Measurements from ENCODE around the gene PRDM16. TPM values are rescaled to one million over a fixed set of nuclear protein-coding genes. Genes with fewer than 3 reads are reported as not detected.

The PRDM16 gene
- total RNA-seq, 1 experiment from 2014 or later: 22.3 TPM

- ChIA-PET CTCF (no interaction called here), POLR2A (no interaction called here)
- no peaks in the 10 kb centered on the region for H3K4me1 ChIP-seq (ENCODE audit: control insufficient read depth, insufficient read depth, low read length)
- DNase-seq (ENCODE audit: low read depth, low spot score) (no peak), ATAC-seq (no peak)
- in situ Hi-C loops (cut with HindIII; ENCODE audit: low pct_unique_long_range_greater_than_20kb, low sequenced_read_pairs) (no loop called here), intact Hi-C loops (cut with micrococcal nuclease; ENCODE audit: unreplicated experiment) (no loop called here)
- no peaks in the 10 kb centered on the region for H3K27me3 ChIP-seq (ENCODE audit: control insufficient read depth, insufficient read depth, low read length)
- no peaks in the 10 kb centered on the region for H3K9me3 ChIP-seq (ENCODE audit: control insufficient read depth, insufficient read depth, low read depth, low read length)
- H3K27ac ChIP-seq (ENCODE audit: low read length): no peak overlapping the region
- no peaks in the 10 kb centered on the region for H3K36me3 ChIP-seq (ENCODE audit: control insufficient read depth, insufficient read depth, low read length)
- no TSS peak for BruUV-seq (replicated peaks)
- TF ChIP-seq, protein P1, sequence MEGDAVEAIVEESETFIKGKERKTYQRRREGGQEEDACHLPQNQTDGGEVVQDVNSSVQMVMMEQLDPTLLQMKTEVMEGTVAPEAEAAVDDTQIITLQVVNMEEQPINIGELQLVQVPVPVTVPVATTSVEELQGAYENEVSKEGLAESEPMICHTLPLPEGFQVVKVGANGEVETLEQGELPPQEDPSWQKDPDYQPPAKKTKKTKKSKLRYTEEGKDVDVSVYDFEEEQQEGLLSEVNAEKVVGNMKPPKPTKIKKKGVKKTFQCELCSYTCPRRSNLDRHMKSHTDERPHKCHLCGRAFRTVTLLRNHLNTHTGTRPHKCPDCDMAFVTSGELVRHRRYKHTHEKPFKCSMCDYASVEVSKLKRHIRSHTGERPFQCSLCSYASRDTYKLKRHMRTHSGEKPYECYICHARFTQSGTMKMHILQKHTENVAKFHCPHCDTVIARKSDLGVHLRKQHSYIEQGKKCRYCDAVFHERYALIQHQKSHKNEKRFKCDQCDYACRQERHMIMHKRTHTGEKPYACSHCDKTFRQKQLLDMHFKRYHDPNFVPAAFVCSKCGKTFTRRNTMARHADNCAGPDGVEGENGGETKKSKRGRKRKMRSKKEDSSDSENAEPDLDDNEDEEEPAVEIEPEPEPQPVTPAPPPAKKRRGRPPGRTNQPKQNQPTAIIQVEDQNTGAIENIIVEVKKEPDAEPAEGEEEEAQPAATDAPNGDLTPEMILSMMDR (IDR thresholded peaks at IDR 0.05): no peak
- TF ChIP-seq POLR2AphosphoS5 (IDR thresholded peaks at IDR 0.05; ENCODE audit: low read depth, low read length): no peak
- TF ChIP-seq, protein P2, sequence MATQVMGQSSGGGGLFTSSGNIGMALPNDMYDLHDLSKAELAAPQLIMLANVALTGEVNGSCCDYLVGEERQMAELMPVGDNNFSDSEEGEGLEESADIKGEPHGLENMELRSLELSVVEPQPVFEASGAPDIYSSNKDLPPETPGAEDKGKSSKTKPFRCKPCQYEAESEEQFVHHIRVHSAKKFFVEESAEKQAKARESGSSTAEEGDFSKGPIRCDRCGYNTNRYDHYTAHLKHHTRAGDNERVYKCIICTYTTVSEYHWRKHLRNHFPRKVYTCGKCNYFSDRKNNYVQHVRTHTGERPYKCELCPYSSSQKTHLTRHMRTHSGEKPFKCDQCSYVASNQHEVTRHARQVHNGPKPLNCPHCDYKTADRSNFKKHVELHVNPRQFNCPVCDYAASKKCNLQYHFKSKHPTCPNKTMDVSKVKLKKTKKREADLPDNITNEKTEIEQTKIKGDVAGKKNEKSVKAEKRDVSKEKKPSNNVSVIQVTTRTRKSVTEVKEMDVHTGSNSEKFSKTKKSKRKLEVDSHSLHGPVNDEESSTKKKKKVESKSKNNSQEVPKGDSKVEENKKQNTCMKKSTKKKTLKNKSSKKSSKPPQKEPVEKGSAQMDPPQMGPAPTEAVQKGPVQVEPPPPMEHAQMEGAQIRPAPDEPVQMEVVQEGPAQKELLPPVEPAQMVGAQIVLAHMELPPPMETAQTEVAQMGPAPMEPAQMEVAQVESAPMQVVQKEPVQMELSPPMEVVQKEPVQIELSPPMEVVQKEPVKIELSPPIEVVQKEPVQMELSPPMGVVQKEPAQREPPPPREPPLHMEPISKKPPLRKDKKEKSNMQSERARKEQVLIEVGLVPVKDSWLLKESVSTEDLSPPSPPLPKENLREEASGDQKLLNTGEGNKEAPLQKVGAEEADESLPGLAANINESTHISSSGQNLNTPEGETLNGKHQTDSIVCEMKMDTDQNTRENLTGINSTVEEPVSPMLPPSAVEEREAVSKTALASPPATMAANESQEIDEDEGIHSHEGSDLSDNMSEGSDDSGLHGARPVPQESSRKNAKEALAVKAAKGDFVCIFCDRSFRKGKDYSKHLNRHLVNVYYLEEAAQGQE (IDR thresholded peaks at IDR 0.05; ENCODE audit: insufficient read depth in 1 of 2, low read depth in 2 of 2, low read length in 1 of 2): no peak
- no peak for TF ChIP-seq SIN3A (IDR thresholded peaks at IDR 0.05; ENCODE audit: borderline replicate concordance, insufficient read depth, low read depth, low read length)
- no peak for TF ChIP-seq TCF7L2 (IDR thresholded peaks at IDR 0.05; ENCODE audit: low read depth, low read length)
- H3K4me3 ChIP-seq (ENCODE audit: low read depth in 2 of 2, low read length in 2 of 2): no peak overlapping the region
These were observed 135.7 kb downstream of the PRDM16 start for GRCh38 chr1:3204725-3205124.

- POLR2A ChIA-PET: no interaction called here
- BruUV-seq (replicated peaks): no TSS peak
- H3K36me3 ChIP-seq (ENCODE audit: control insufficient read depth, insufficient read depth, low read length): no peaks in the 10 kb centered on the region
- TF ChIP-seq TCF7L2 (IDR thresholded peaks at IDR 0.05; ENCODE audit: low read depth, low read length) (no peak), SIN3A (IDR thresholded peaks at IDR 0.05; ENCODE audit: borderline replicate concordance, insufficient read depth, low read depth, low read length) (no peak), POLR2AphosphoS5 (IDR thresholded peaks at IDR 0.05; ENCODE audit: low read depth, low read length) (no peak)
- TF ChIP-seq, protein P2 (IDR thresholded peaks at IDR 0.05; ENCODE audit: insufficient read depth in 1 of 2, low read depth in 2 of 2, low read length in 1 of 2): no peak
- TF ChIP-seq, protein P1 (IDR thresholded peaks at IDR 0.05): no peak
- in situ Hi-C loops (cut with HindIII; ENCODE audit: low pct_unique_long_range_greater_than_20kb, low sequenced_read_pairs) (no loop called here), intact Hi-C loops (cut with micrococcal nuclease; ENCODE audit: unreplicated experiment) (no loop called here)
- CTCF ChIA-PET: no interaction called here
- DNase-seq (ENCODE audit: low read depth, low spot score) (no peak), ATAC-seq (no peak)
- no peak overlapping the region for H3K27ac ChIP-seq (ENCODE audit: low read length)
- no peaks in the 10 kb centered on the region for H3K4me1 ChIP-seq (ENCODE audit: control insufficient read depth, insufficient read depth, low read length)
- no peaks in the 10 kb centered on the region for H3K27me3 ChIP-seq (ENCODE audit: control insufficient read depth, insufficient read depth, low read length)
- no peaks in the 10 kb centered on the region for H3K9me3 ChIP-seq (ENCODE audit: control insufficient read depth, insufficient read depth, low read depth, low read length)
- H3K4me3 ChIP-seq (ENCODE audit: low read depth in 2 of 2, low read length in 2 of 2): no peak overlapping the region
These were observed 136.8 kb downstream of the PRDM16 start for GRCh38 chr1:3205815-3206214.
